ENCODE data around the gene GAD1.

GRCh38 chr2:170828533-170828916 is 11.8 kb downstream of the GAD1 start:
- TF ChIP-seq CTCF (IDR thresholded peaks at IDR 0.05) (no peak), POLR2A (IDR thresholded peaks at IDR 0.05) (no peak)

All from testis (tissue), 2 donors.